CD4-positive, alpha-beta T cell (primary cell): ENCODE data around the gene VPS8. TPM values are rescaled to one million over a fixed set of nuclear protein-coding genes. Genes with fewer than 3 reads are reported as not detected.

Experiments used
- ATAC-seq: fragments of 200-7000 bp; cut with Tn5 transposase; one replicate; pipeline ENCODE4 v1.10.0; 2022; ENCODE audit warnings: mild to moderate bottlenecking; ENCODE audit not compliant: poor library complexity
- CTCF ChIA-PET: fragments of 350-600 bp; sonication (Branson Sonifier 250); formaldehyde crosslinking; loops from one replicate; lab custom pipeline; 2021; ENCODE audit warnings: antibody characterized with exemption, inconsistent platforms; lab: Charles Lee
- POLR2A ChIA-PET: fragments of 350-600 bp; sonication (Branson Sonifier 250); formaldehyde crosslinking; loops from one replicate; lab custom pipeline; 2021; ENCODE audit warnings: antibody characterized with exemption, inconsistent platforms; lab: Charles Lee
- DNase-seq, 14 experiments: peaks; one replicate each; pipeline ENCODE4 v3.0.0-alpha.2; 2013 to 2020; ENCODE audit warnings: mixed read lengths in 2 of 14
- H3K27ac ChIP-seq, 2 donors: one replicate each; pipeline versions ENCODE4 v1.5.1 to v1.7.0; 2013; ENCODE audit warnings: low read length in 2 of 2, low read depth in 1 of 2, mild to moderate bottlenecking in 1 of 2
- H3K27me3 ChIP-seq, 2 experiments: 1 replicate in 1 of 2; 2 replicates in 1 of 2; pipeline versions ENCODE4 v1.6.1 to v1.7.0; 2013; ENCODE audit warnings: low read length in 2 of 2, control low read depth in 1 of 2, mild to moderate bottlenecking in 1 of 2, moderate library complexity in 1 of 2; ENCODE audit not compliant: insufficient read depth in 2 of 2, control insufficient read depth in 1 of 2
- H3K36me3 ChIP-seq: one replicate; pipeline ENCODE4 v1.6.1; 2013; ENCODE audit warnings: low read length, control low read depth; ENCODE audit not compliant: insufficient read depth
- H3K4me1 ChIP-seq: one replicate; pipeline ENCODE4 v1.6.1; 2013; ENCODE audit warnings: low read length, control low read depth; ENCODE audit not compliant: insufficient read depth
- H3K4me3 ChIP-seq: one replicate; pipeline ENCODE4 v1.5.1; 2013; ENCODE audit warnings: mild to moderate bottlenecking, low read length, moderate library complexity
- H3K9me3 ChIP-seq, 2 experiments: 1 replicate in 1 of 2; 2 replicates in 1 of 2; pipeline versions ENCODE4 v1.6.1 to v1.7.0; 2013; ENCODE audit warnings: low read length in 2 of 2, mild to moderate bottlenecking in 2 of 2, control low read depth in 1 of 2, moderate library complexity in 1 of 2; ENCODE audit not compliant: control insufficient read depth in 1 of 2, insufficient read depth in 1 of 2
- H3K27ac Mint-ChIP-seq: one replicate; pipeline ENCODE4 v1.8.0; 2020; ENCODE audit warnings: mixed read lengths
- H3K27me3 Mint-ChIP-seq: one replicate; pipeline ENCODE4 v1.8.0; 2021; ENCODE audit warnings: mixed read lengths
- H3K36me3 Mint-ChIP-seq: one replicate; pipeline ENCODE4 v1.8.0; 2021; ENCODE audit warnings: low read depth, mixed read lengths
- H3K4me1 Mint-ChIP-seq: one replicate; pipeline ENCODE4 v1.8.0; 2021; ENCODE audit warnings: low read depth, mixed read lengths
- H3K4me3 Mint-ChIP-seq: one replicate; pipeline ENCODE4 v1.8.0; 2020; ENCODE audit warnings: mild to moderate bottlenecking, mixed read lengths
- H3K9me3 Mint-ChIP-seq: one replicate; pipeline ENCODE4 v1.8.0; 2020; ENCODE audit warnings: mixed read lengths
- CTCF ChIP-seq: fragments of 200-600 bp; IDR thresholded peaks from one replicate; pipeline ENCODE4 v1.8.0; 2022; ENCODE audit warnings: antibody characterized with exemption, mild to moderate bottlenecking
- intact Hi-C, 2 experiments: fragments of 100-400 bp; cut with DNase I in 1 of 2; cut with micrococcal nuclease in 1 of 2; formaldehyde crosslinking; loops; one replicate each; pipeline versions ENCODE4 v1.15.1 to v1.9.0; 2023 to 2025; cut with DNase I, micrococcal nuclease
- total RNA-seq, 174 experiments: library from RNA in 2 of 174; stranded (reverse) in 2 of 174; gene quantifications; one replicate each; pipeline ENCODE4 v1.2.3 and lab custom pipeline; 2021 to 2026

VPS8 gene
- total RNA-seq, 2 experiments from 2014 or later = 56.8 to 61.2 TPM

- no peak overlapping the region for H3K27ac Mint-ChIP-seq
- H3K27me3 Mint-ChIP-seq = peaks cover 8% of the 10 kb centered on the region
- ChIA-PET POLR2A (no interaction called here), CTCF (no interaction called here)
- H3K36me3 ChIP-seq = no peaks in the 10 kb centered on the region
- H3K4me3 Mint-ChIP-seq = no peak overlapping the region
- no peaks in the 10 kb centered on the region for H3K36me3 Mint-ChIP-seq
- H3K9me3 Mint-ChIP-seq = no peaks in the 10 kb centered on the region
- no peaks in the 10 kb centered on the region for H3K4me1 Mint-ChIP-seq
- H3K4me1 ChIP-seq = no peaks in the 10 kb centered on the region
- H3K27me3 ChIP-seq = no peaks in the 10 kb centered on the region
- intact Hi-C loops = no loop called here
- TF ChIP-seq CTCF = no peak
- no peak for DNase-seq
- no peak for ATAC-seq
- H3K4me3 ChIP-seq = no peak overlapping the region
- H3K9me3 ChIP-seq = no peaks in the 10 kb centered on the region
- no peak overlapping the region for H3K27ac ChIP-seq
Observed at GRCh38 chr3:185087419-185087818, 275.5 kb downstream of the VPS8 start.

GRCh38 chr3:185089343-185089742 is 277.4 kb downstream of the VPS8 start:
- Histone ChIP-seq H3K36me3 (no peaks in the 10 kb centered on the region), H3K4me1 (no peaks in the 10 kb centered on the region), H3K27me3 (peaks cover 0 to 2% of the 10 kb centered on the region in 2 experiments), H3K27ac (no peak overlapping the region), H3K9me3 (no peaks in the 10 kb centered on the region), H3K4me3 (no peak overlapping the region)
- no peak overlapping the region for H3K27ac Mint-ChIP-seq
- intact Hi-C loops = no loop called here
- H3K9me3 Mint-ChIP-seq = no peaks in the 10 kb centered on the region
- DNase-seq (no peak), ATAC-seq (no peak)
- ChIA-PET CTCF (no interaction called here), POLR2A (no interaction called here)
- H3K4me1 Mint-ChIP-seq = no peaks in the 10 kb centered on the region
- H3K4me3 Mint-ChIP-seq = no peak overlapping the region
- H3K27me3 Mint-ChIP-seq = peaks cover 17% of the 10 kb centered on the region
- H3K36me3 Mint-ChIP-seq = no peaks in the 10 kb centered on the region
- TF ChIP-seq CTCF = no peak

- ATAC-seq (no peak), DNase-seq (no peak)
- Histone ChIP-seq H3K36me3 (no peaks in the 10 kb centered on the region), H3K27ac (no peak overlapping the region), H3K4me1 (no peaks in the 10 kb centered on the region), H3K4me3 (no peak overlapping the region), H3K9me3 (no peaks in the 10 kb centered on the region), H3K27me3 (peaks cover 0 to 2% of the 10 kb centered on the region in 2 experiments)
- ChIA-PET CTCF (no interaction called here), POLR2A (no interaction called here)
- H3K9me3 Mint-ChIP-seq = no peaks in the 10 kb centered on the region
- no peaks in the 10 kb centered on the region for H3K36me3 Mint-ChIP-seq
- peaks cover 17% of the 10 kb centered on the region for H3K27me3 Mint-ChIP-seq
- no peak overlapping the region for H3K27ac Mint-ChIP-seq
- H3K4me1 Mint-ChIP-seq = no peaks in the 10 kb centered on the region
- TF ChIP-seq CTCF = no peak
- H3K4me3 Mint-ChIP-seq = no peak overlapping the region
- intact Hi-C loops = no loop called here
Observed at GRCh38 chr3:185089751-185090150, 277.8 kb downstream of the VPS8 start.
